ENCODE results near the gene LRRC18. TPM values are rescaled to one million over a fixed set of nuclear protein-coding genes. Genes with fewer than 3 reads are reported as not detected.

LRRC18 gene
- polyA plus RNA-seq, 3 donors: 0.16 to 0.24 TPM; not detected in 1

GRCh38 chr10:48947690-48948469 is 8.2 kb upstream of the LRRC18 start:
- DNase-seq (ENCODE audit: extremely low read depth in 1 of 11, low read depth in 9 of 11, low spot score in 4 of 11): no peak

GRCh38 chr10:48946891-48947500 is 7.4 kb upstream of the LRRC18 start:
- no peak for DNase-seq (ENCODE audit: extremely low read depth in 1 of 11, low read depth in 9 of 11, low spot score in 4 of 11)

- DNase-seq (ENCODE audit: extremely low read depth in 1 of 11, low read depth in 9 of 11, low spot score in 4 of 11): no peak
These were observed 6.7 kb upstream of the LRRC18 start for GRCh38 chr10:48946332-48946731.

GRCh38 chr10:48945441-48946130 is 5.9 kb upstream of the LRRC18 start:
- DNase-seq (ENCODE audit: extremely low read depth in 1 of 11, low read depth in 9 of 11, low spot score in 4 of 11): peak in 1 of 11 donors; percentile 50

DNA sequence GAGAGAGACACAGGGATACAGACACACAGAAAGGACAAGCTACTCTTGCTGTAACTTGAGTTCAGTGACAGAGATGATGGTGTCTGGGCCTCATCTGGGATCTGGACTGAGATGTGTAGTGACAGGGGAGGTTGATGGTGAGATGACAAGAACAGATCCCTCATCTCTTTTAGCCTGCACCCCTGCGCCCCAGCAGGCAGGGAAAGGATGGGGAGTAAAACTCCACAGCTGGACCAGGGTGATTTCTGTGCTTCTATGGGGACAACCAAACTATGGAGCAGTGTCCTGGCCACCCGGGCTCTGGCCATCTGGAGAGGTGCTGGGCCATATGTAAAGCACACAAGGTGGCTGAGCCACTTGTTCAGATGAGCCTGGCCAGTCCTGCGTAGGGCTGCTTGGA is 4.5 kb upstream of the LRRC18 start:
- no peak for DNase-seq (ENCODE audit: extremely low read depth in 1 of 11, low read depth in 9 of 11, low spot score in 4 of 11)

- no peak for DNase-seq (ENCODE audit: extremely low read depth in 1 of 11, low read depth in 9 of 11, low spot score in 4 of 11)
These were observed 3.5 kb upstream of the LRRC18 start for GRCh38 chr10:48943096-48943495.

DNA sequence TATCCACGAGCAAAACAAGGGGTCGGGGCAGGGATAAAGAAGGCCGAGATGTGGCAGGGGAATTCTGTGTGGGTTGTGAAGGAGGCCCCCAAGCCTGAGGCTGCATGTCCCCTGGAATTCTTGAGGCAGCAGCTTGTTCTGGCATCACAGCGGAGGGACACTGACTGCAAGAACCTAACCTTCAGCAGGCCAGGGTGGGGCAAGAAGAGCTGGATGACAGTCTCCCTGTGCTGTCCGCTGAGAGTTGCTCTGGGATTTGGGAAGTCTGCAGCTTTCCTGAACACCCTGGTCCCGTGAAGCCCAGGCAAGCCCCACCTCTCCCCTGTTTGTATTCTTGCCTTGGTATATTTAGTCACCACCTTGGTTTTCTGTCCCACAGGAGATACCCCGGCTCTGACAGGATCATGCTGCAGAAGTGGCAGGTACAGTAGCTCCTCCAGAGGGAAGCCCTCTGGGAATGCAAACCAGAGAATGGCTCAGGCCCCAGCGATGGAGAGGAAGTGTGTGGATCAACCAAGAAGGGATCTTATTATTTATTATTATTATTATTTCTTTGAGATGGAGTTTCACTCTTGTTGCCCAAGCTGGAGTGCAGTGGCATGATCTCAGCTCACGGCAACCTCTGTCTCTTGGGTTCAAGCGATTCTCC is 1.9 kb upstream of the LRRC18 start:
- DNase-seq (ENCODE audit: extremely low read depth in 1 of 11, low read depth in 9 of 11, low spot score in 4 of 11): no peak

DNA sequence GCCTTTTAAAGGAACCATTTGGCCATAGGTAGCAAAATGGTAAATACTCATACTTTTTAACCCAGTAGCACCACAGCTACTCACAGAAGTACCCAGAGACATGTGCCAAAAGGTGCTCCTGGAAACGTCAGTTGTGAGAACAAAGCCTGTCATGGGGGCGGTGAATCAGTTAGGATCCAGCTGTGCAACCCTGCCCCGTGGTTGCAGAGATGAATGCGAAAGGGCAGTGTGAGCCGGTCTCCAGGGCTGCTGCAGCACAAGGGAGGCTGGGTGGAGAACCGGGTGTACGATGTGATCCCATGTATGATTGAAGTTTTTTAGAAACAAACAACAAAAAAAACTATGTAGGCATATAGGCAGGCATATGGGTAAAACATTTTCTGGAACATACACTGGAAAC is 1.3 kb upstream of the LRRC18 start:
- DNase-seq (ENCODE audit: extremely low read depth in 1 of 11, low read depth in 9 of 11, low spot score in 4 of 11): no peak

DNA sequence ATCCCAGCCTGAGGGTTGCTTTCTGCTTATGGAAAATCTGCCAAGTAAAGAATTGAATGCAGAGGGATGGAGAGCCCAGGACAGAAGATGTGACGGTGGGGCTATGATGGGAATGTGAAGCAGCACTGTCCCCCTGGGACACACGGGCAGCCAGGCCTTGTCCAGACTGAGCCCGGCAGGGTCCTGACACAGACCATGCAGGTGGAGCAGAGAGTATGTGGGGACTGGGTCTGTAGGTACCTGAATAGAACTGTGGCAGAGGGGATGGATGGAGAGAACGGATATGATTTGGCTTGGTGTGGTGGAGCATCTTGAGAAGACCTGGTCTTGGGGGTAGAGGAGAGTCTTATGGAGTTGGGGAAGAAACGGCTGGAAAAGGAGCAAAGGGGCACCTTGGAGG is 732 bp upstream of the LRRC18 start:
- DNase-seq (ENCODE audit: extremely low read depth in 1 of 11, low read depth in 9 of 11, low spot score in 4 of 11): no peak

DNA sequence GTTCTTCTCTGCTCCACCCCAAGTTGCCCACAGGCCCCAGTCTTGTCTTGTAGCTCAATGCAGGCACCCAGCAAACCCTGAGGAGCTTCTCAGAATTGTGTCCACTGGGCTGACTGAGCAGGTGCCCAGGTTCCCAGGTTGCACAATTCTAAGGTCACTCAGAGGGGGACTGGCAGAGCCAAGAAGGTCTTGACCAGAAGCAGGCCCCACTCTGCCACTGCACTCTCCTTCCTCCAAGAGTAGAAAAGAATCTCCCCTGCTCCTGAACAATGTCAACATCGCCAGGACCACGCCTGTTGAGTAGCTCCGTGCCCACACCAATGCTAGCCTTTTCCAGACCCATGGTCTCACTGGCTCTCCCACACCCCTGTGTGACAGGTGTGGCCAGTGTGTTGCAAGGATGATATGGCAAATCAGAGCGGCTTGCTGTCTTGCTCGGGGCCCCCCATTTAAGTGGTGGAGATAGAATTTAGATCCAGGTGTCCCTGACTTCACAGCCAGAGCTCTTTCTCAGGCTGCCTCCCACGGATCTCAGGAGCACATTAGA is 577 bp downstream of the LRRC18 start:
- no peak for DNase-seq (ENCODE audit: extremely low read depth in 1 of 11, low read depth in 9 of 11, low spot score in 4 of 11)

- no peak for DNase-seq (ENCODE audit: extremely low read depth in 1 of 11, low read depth in 9 of 11, low spot score in 4 of 11)
These were observed 1.4 kb downstream of the LRRC18 start for GRCh38 chr10:48938281-48938680.

GRCh38 chr10:48937796-48938195 is 1.8 kb downstream of the LRRC18 start:
- DNase-seq (ENCODE audit: extremely low read depth in 1 of 11, low read depth in 9 of 11, low spot score in 4 of 11): no peak

GRCh38 chr10:48935577-48935976 is 4.1 kb downstream of the LRRC18 start:
- DNase-seq (ENCODE audit: extremely low read depth in 1 of 11, low read depth in 9 of 11, low spot score in 4 of 11): no peak

GRCh38 chr10:48934672-48935501 is 4.8 kb downstream of the LRRC18 start:
- no peak for DNase-seq (ENCODE audit: extremely low read depth in 1 of 11, low read depth in 9 of 11, low spot score in 4 of 11)

GRCh38 chr10:48932831-48933664 is 6.6 kb downstream of the LRRC18 start:
- no peak for DNase-seq (ENCODE audit: extremely low read depth in 1 of 11, low read depth in 9 of 11, low spot score in 4 of 11)

GRCh38 chr10:48931188-48931587 is 8.5 kb downstream of the LRRC18 start:
- DNase-seq (ENCODE audit: extremely low read depth in 1 of 11, low read depth in 9 of 11, low spot score in 4 of 11): no peak

DNA sequence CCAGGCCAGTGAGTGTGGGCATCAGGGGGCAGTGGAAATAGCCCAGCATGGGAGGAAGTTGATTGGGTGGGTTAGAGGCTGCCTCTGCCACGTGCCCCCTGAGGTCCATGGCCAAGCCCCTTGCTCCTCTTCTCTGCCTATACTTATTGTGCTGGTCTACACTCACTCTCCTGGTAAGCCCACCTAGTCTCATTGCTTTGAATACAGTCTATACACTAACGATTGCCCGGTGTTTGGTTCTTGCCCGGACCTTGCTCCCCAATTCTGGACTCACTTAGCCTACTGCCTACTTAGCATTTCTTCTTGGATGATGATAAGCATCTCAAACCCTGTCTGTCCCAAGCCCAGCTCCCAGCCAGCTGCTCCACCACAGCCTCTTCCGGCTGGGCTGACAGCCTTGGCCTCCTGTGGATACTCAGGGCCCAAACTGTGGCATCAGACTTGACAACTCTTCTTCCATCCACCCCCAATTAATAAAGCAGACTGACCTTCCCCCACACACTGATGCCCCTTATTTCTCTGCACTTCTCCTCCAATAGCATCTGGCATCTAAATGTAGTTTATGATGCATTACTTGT is 10.1 kb downstream of the LRRC18 start:
- DNase-seq (ENCODE audit: extremely low read depth in 1 of 11, low read depth in 9 of 11, low spot score in 4 of 11): no peak

Data from renal cortex interstitium (tissue), 11 donors.